ENCODE results near the gene AGBL2.
A peak's percentile ranks its signal among the peaks of the same experiment; 100 is the strongest.
"Not testable (repeated sequence)": the region's sequence is repeated elsewhere in the genome, so short reads cannot be mapped to it uniquely, and the experiment has no call there.

The AGBL2 gene

GRCh38 chr11:47688991-47689390 lies 26.2 kb downstream of the AGBL2 start:
- DNase-seq, result no peak

GRCh38 chr11:47688111-47688510 lies 27.1 kb downstream of the AGBL2 start:
- no peak for DNase-seq

- DNase-seq, result not testable (repeated sequence)
Measured at GRCh38 chr11:47686704-47687103, 28.5 kb downstream of the AGBL2 start.

- no peak for DNase-seq
Measured at GRCh38 chr11:47686151-47686550, 29.0 kb downstream of the AGBL2 start.

GRCh38 chr11:47675851-47676250 lies 39.3 kb downstream of the AGBL2 start:
- no peak for DNase-seq

- DNase-seq, result no peak
Measured at GRCh38 chr11:47672283-47672730, 42.9 kb downstream of the AGBL2 start.

GRCh38 chr11:47669856-47670255 lies 45.3 kb downstream of the AGBL2 start:
- no peak for DNase-seq

- DNase-seq, result no peak
Measured at GRCh38 chr11:47668665-47669064, 46.5 kb downstream of the AGBL2 start.

- no peak for DNase-seq
Measured at GRCh38 chr11:47667555-47667954, 47.6 kb downstream of the AGBL2 start.

- DNase-seq, result no peak
Measured at GRCh38 chr11:47667135-47667534, 48.0 kb downstream of the AGBL2 start.

- DNase-seq, result not testable (repeated sequence)
Measured at GRCh38 chr11:47664936-47665335, 50.2 kb downstream of the AGBL2 start.

GRCh38 chr11:47661245-47661644 lies 53.9 kb downstream of the AGBL2 start:
- no peak for DNase-seq

- no peak for DNase-seq
Measured at GRCh38 chr11:47659276-47659675, 55.9 kb downstream of the AGBL2 start.

GRCh38 chr11:47656260-47656885 lies 58.8 kb downstream of the AGBL2 start:
- no peak for DNase-seq

- no peak for DNase-seq
Measured at GRCh38 chr11:47651818-47652469, 63.2 kb downstream of the AGBL2 start.

- no peak for DNase-seq
Measured at GRCh38 chr11:47649276-47649675, 65.9 kb downstream of the AGBL2 start.

- DNase-seq, result no peak
Measured at GRCh38 chr11:47646019-47646418, 69.2 kb downstream of the AGBL2 start.

- DNase-seq, result no peak
Measured at GRCh38 chr11:47645500-47645899, 69.7 kb downstream of the AGBL2 start.

GRCh38 chr11:47642099-47642855 lies 72.9 kb downstream of the AGBL2 start, which contains the start of gene MTCH2:
TSS of gene MTCH2 (minus strand) at chr11:47642559. CDS start at chr11:47642465, 94 bp downstream.
- DNase-seq, result peak; percentile 67 to 97 (median 93)

GRCh38 chr11:47641600-47642098 lies 73.5 kb downstream of the AGBL2 start:
- peak in 27 of 51 donors; percentile 6 to 70 (median 25) for DNase-seq

GRCh38 chr11:47640506-47640905 lies 74.7 kb downstream of the AGBL2 start:
- DNase-seq, result not testable (repeated sequence)

- DNase-seq, result not testable (repeated sequence)
Measured at GRCh38 chr11:47636331-47636730, 78.8 kb downstream of the AGBL2 start.

Measured in hypothalamus (tissue), 51 donors.